Mesendoderm (in vitro differentiated cells): Measurements from ENCODE around the gene PLA2G5.

Source experiments
- DNase-seq: peaks from one replicate; pipeline ENCODE4 v3.0.0; 2013
- H2AK5ac ChIP-seq: 2 replicates; pipeline ENCODE4 v1.6.1; 2013; ENCODE audit warnings: low read length, inconsistent platforms
- H2BK120ac ChIP-seq: 2 replicates; pipeline ENCODE4 v1.6.1; 2013; ENCODE audit warnings: low read depth, mild to moderate bottlenecking, low read length, moderate library complexity, mixed read lengths
- H2BK15ac ChIP-seq: replicated peaks from 2 replicates; pipeline ENCODE4 v1.6.1; 2013; ENCODE audit warnings: low read depth, mild to moderate bottlenecking, moderate library complexity
- H2BK5ac ChIP-seq: 2 replicates; pipeline ENCODE4 v1.6.1; 2013; ENCODE audit warnings: low read length, inconsistent platforms
- H3K18ac ChIP-seq: 2 replicates; pipeline ENCODE4 v1.6.1; 2013; ENCODE audit warnings: mild to moderate bottlenecking, low read length, mixed read lengths
- H3K23ac ChIP-seq: one replicate; pipeline ENCODE4 v1.6.1; 2013; ENCODE audit warnings: low read length
- H3K27ac ChIP-seq: 2 replicates; pipeline ENCODE4 v1.5.1; 2013; ENCODE audit warnings: low read depth, mild to moderate bottlenecking, inconsistent platforms, low read length, moderate library complexity
- H3K27me3 ChIP-seq: 2 replicates; pipeline ENCODE4 v1.6.1; 2013; ENCODE audit warnings: low read length, control low read depth, mild to moderate bottlenecking, inconsistent platforms; ENCODE audit not compliant: insufficient read depth, poor library complexity
- H3K36me3 ChIP-seq: 2 replicates; pipeline ENCODE4 v1.6.1; 2013; ENCODE audit warnings: low read length, inconsistent platforms; ENCODE audit not compliant: control insufficient read depth, insufficient read depth
- H3K4ac ChIP-seq: one replicate; pipeline ENCODE4 v1.6.1; 2013; ENCODE audit warnings: low read depth, mild to moderate bottlenecking, low read length, moderate library complexity
- H3K4me1 ChIP-seq: 2 replicates; pipeline ENCODE4 v1.6.1; 2013; ENCODE audit warnings: low read depth, low read length, inconsistent platforms; ENCODE audit not compliant: control insufficient read depth
- H3K4me2 ChIP-seq: 2 replicates; pipeline ENCODE4 v1.6.1; 2013; ENCODE audit warnings: low read length
- H3K4me3 ChIP-seq: 2 replicates; pipeline ENCODE4 v1.5.1; 2013; ENCODE audit warnings: mild to moderate bottlenecking, low read length
- H3K56ac ChIP-seq: one replicate; pipeline ENCODE4 v1.6.1; 2013; ENCODE audit warnings: low read length
- H3K79me1 ChIP-seq: 2 replicates; pipeline ENCODE4 v1.6.1; 2013; ENCODE audit warnings: low read length, inconsistent platforms
- H3K79me2 ChIP-seq: 2 replicates; pipeline ENCODE4 v1.6.1; 2013; ENCODE audit warnings: mild to moderate bottlenecking, low read length; ENCODE audit not compliant: control insufficient read depth, insufficient read depth
- H3K9ac ChIP-seq: 2 replicates; pipeline ENCODE4 v1.6.1; 2013; ENCODE audit warnings: low read length, inconsistent platforms
- H4K5ac ChIP-seq: one replicate; pipeline ENCODE4 v1.6.1; 2013; ENCODE audit warnings: low read length
- H4K8ac ChIP-seq: one replicate; pipeline ENCODE4 v1.6.1; 2013; ENCODE audit warnings: low read depth, mild to moderate bottlenecking, control low read depth, low read length, moderate library complexity
- WGBS: extraction: QIAGEN DNeasy Blood & Tissue Kit; methylation state at CpG from one replicate; pipeline ENCODE4 v1.1.7; 2013; ENCODE audit warnings: low lambda C conversion rate, missing lambda C conversion rate; ENCODE audit not compliant: insufficient coverage; ENCODE audit errors: extremely low coverage; 5-methylcytosine and 5-hydroxymethylcytosine counted together

Gene PLA2G5

DNA sequence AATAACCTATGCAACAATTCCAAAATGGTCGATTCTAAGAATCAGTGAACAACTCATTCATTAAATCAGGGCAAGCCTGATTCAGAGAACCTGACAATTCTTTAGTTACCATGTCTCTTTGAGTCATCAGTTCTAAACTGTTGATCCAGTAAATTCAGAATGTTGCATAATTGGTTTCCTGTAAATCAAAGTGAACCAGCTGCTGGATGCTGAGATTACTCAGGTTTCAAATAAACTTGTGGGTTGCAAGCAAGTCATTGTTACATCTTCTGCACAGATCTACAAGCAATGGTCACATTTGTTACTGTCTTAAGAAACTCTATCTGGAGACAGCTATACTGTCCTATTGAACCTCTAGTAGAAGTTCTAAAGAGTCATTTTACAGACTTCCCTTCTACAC lies 32.9 kb downstream of the PLA2G5 start:
- no CpG with 5 or more reads among the region's 1 CpG for WGBS
- Histone ChIP-seq H3K4me3 (no peak overlapping the region), H3K36me3 (no peaks in the 10 kb centered on the region)

DNA sequence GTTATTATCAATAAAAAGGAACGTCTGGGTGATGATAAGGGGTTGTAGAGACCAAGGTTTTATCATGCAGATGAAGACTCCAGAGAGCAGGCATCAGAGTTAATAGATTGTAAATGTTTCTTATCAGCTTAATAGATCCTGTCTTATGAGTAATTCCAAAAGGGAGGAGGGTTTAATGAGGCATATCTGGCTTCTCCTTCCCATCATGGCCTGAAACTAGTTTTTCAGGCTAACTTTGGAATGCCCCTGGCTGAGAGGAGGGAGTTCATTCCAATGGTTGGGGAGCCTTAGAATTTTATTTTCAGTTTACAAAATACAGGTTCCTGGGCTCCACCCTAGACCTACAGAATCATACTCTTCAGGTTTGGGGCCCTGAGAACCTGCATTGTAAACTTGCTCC lies 35.9 kb downstream of the PLA2G5 start:
- H2BK5ac ChIP-seq, result no peak overlapping the region
- no peaks in the 10 kb centered on the region for H3K36me3 ChIP-seq
- no peak overlapping the region for H3K27ac ChIP-seq
- H3K18ac ChIP-seq, result no peak overlapping the region
- H3K4me1 ChIP-seq, result no peaks in the 10 kb centered on the region
- no peaks in the 10 kb centered on the region for H3K27me3 ChIP-seq
- no peak overlapping the region for H3K4ac ChIP-seq
- no peak overlapping the region for H4K8ac ChIP-seq
- WGBS, result no CpG with 5 or more reads among the region's 1 CpG
- H2BK15ac ChIP-seq, result no peak overlapping the region
- H4K5ac ChIP-seq, result no peak overlapping the region
- H3K79me2 ChIP-seq, result no peaks in the 10 kb centered on the region
- no peak overlapping the region for H3K23ac ChIP-seq
- H2BK120ac ChIP-seq, result no peak overlapping the region
- H3K9ac ChIP-seq, result no peak overlapping the region
- H3K4me3 ChIP-seq, result no peak overlapping the region
- H2AK5ac ChIP-seq, result no peak overlapping the region
- DNase-seq, result peak; percentile 11
- no peak overlapping the region for H3K56ac ChIP-seq
- no peak overlapping the region for H3K4me2 ChIP-seq
- H3K79me1 ChIP-seq, result no peaks in the 10 kb centered on the region

More for the DNA sequence above, 32.9 kb downstream of the PLA2G5 start:
- H3K27ac ChIP-seq, result no peak overlapping the region
- H3K79me1 ChIP-seq, result no peaks in the 10 kb centered on the region
- H3K18ac ChIP-seq, result no peak overlapping the region
- H3K4ac ChIP-seq, result no peak overlapping the region
- no peak overlapping the region for H3K23ac ChIP-seq
- H2BK5ac ChIP-seq, result no peak overlapping the region
- H3K79me2 ChIP-seq, result no peaks in the 10 kb centered on the region
- no peak overlapping the region for H3K9ac ChIP-seq
- no peak overlapping the region for H2AK5ac ChIP-seq
- no peak overlapping the region for H4K5ac ChIP-seq
- H3K4me2 ChIP-seq, result no peak overlapping the region
- H4K8ac ChIP-seq, result no peak overlapping the region
- H3K27me3 ChIP-seq, result no peaks in the 10 kb centered on the region
- H2BK120ac ChIP-seq, result no peak overlapping the region
- no peak for DNase-seq
- H3K56ac ChIP-seq, result no peak overlapping the region
- no peak overlapping the region for H2BK15ac ChIP-seq
- H3K4me1 ChIP-seq, result no peaks in the 10 kb centered on the region

DNA sequence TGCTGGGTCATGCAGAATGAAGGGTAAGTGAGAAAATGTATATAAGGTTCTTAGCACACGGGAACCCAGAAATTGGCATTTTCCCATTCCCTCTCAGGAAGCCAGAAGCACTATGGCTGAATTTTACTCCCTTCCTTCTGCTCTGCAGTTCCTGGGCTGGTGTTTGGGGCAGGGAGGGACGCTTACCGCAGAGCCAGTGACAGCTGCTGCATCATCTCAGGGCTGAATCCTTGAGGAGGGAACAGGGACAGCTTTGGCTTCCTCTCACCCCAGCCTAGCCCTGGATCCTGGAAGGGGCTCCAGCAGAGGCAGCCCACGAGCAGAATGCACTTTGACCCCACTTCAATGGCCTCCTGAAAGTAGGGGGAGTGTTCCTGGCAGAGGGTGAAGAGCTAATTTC lies 37.4 kb downstream of the PLA2G5 start:
- no peaks in the 10 kb centered on the region for H3K79me2 ChIP-seq
- no peak overlapping the region for H3K9ac ChIP-seq
- H3K27me3 ChIP-seq, result no peaks in the 10 kb centered on the region
- H4K8ac ChIP-seq, result no peak overlapping the region
- no peak overlapping the region for H3K4me2 ChIP-seq
- H3K4me3 ChIP-seq, result no peak overlapping the region
- no peaks in the 10 kb centered on the region for H3K36me3 ChIP-seq
- DNase-seq, result no peak
- no peak overlapping the region for H4K5ac ChIP-seq
- H2AK5ac ChIP-seq, result no peak overlapping the region
- no peak overlapping the region for H2BK120ac ChIP-seq
- no peak overlapping the region for H3K27ac ChIP-seq
- no CpG with 5 or more reads among the region's 4 CpGs for WGBS
- no peak overlapping the region for H3K23ac ChIP-seq
- no peak overlapping the region for H2BK15ac ChIP-seq
- H3K56ac ChIP-seq, result peak overlapping the region; percentile 25
- no peak overlapping the region for H3K18ac ChIP-seq
- H3K4ac ChIP-seq, result no peak overlapping the region
- no peak overlapping the region for H2BK5ac ChIP-seq
- H3K4me1 ChIP-seq, result no peaks in the 10 kb centered on the region
- H3K79me1 ChIP-seq, result no peaks in the 10 kb centered on the region

DNA sequence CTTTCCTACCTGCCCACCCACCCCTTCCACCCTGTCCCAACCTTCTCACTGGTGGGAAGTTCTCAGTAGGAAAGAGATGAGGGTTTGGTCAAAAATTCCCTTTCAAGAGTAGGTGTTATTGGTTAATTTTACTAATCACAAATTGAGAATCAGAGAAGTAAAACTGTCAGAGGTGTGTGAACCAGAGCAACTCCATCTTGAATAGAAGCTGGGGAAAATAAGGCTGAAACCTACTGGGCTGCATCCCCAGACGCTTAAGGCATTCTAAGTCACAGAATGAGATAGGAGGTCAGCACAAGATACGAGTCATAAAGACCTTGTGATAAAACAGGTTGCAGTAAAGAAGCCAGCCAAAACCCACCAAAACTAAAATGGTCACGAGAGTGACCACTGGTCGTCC lies 37.8 kb downstream of the PLA2G5 start:
- no peak overlapping the region for H2AK5ac ChIP-seq
- H3K18ac ChIP-seq, result no peak overlapping the region
- no peak overlapping the region for H2BK15ac ChIP-seq
- H3K79me1 ChIP-seq, result no peaks in the 10 kb centered on the region
- H3K4ac ChIP-seq, result no peak overlapping the region
- peak; percentile 26 for DNase-seq
- H3K4me3 ChIP-seq, result no peak overlapping the region
- H3K27me3 ChIP-seq, result no peaks in the 10 kb centered on the region
- H2BK120ac ChIP-seq, result no peak overlapping the region
- H4K8ac ChIP-seq, result no peak overlapping the region
- H4K5ac ChIP-seq, result no peak overlapping the region
- WGBS, result no CpG with 5 or more reads among the region's 4 CpGs
- no peak overlapping the region for H3K27ac ChIP-seq
- H3K79me2 ChIP-seq, result no peaks in the 10 kb centered on the region
- H3K23ac ChIP-seq, result no peak overlapping the region
- no peak overlapping the region for H2BK5ac ChIP-seq
- H3K36me3 ChIP-seq, result no peaks in the 10 kb centered on the region
- H3K9ac ChIP-seq, result no peak overlapping the region
- H3K56ac ChIP-seq, result peak overlapping the region; percentile 25
- H3K4me2 ChIP-seq, result no peak overlapping the region
- no peaks in the 10 kb centered on the region for H3K4me1 ChIP-seq

DNA sequence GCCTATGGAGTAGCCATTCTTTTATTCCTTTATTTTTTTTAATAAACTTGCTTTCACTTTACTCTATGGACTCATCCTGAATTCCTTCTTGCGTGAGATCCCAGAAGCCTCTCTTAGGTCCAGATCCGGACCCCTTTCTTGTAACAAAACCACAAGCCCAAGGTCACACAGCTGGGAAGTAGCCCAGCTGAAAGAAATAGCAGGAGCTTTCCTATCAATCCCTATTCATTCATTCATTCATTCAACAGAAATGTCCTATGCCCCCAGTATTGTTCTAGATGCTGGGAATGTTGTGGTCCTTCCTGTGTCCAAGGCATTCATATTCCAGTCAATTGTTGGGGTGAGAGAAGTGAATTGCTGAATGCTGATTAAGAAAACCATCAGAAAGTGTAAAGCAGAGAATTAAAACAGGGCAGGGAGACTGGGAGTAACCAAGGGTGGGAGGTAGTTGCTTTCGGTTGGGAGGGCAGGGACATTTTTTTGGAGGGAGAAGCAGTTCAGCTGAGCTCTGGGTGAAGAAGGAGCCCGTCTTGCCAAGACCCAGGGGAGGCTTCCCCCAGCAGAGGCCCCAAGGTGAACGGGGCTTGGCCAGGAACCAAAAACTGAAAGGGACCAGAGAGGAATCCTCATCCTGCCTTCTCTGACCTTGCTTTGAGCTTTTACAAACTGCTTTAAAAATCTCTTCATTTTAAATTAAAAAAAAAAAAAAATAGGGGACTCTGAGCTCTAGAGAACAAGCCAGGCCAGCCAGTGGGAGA lies 38.6 kb downstream of the PLA2G5 start:
- Histone ChIP-seq H3K56ac (no peak overlapping the region), H3K4me3 (no peak overlapping the region), H3K4me1 (no peaks in the 10 kb centered on the region), H3K36me3 (no peaks in the 10 kb centered on the region), H2BK120ac (no peak overlapping the region), H4K5ac (no peak overlapping the region), H4K8ac (no peak overlapping the region), H3K18ac (no peak overlapping the region), H2BK5ac (no peak overlapping the region), H2AK5ac (no peak overlapping the region), H3K27me3 (no peaks in the 10 kb centered on the region), H2BK15ac (no peak overlapping the region), H3K4me2 (no peak overlapping the region), H3K4ac (no peak overlapping the region), H3K9ac (no peak overlapping the region), H3K23ac (no peak overlapping the region), H3K27ac (no peak overlapping the region), H3K79me1 (no peaks in the 10 kb centered on the region), H3K79me2 (no peaks in the 10 kb centered on the region)
- WGBS, result no CpG with 5 or more reads among the region's 5 CpGs
- no peak for DNase-seq
